HepG2 (cell line): ENCODE data around the gene ROMO1. TPM values are rescaled to one million over a fixed set of nuclear protein-coding genes. Genes with fewer than 3 reads are reported as not detected.

Experiments used
- CREM ChIP-seq, 2 experiments: sonication (generic) in 1 of 2; formaldehyde crosslinking in 1 of 2; IDR thresholded peaks; 2 replicates each; pipeline versions ENCODE4 v1.4.0 to v1.6.1; 2016 to 2020; ENCODE audit warnings: antibody characterized with exemption in 1 of 2, mild to moderate bottlenecking in 1 of 2, missing genetic modification reagents in 1 of 2
- ELF3 ChIP-seq: IDR thresholded peaks from 2 replicates; pipeline ENCODE4 v1.6.1; 2016; ENCODE audit warnings: missing genetic modification reagents, missing compliant biosample characterization
- HMG20A ChIP-seq: IDR thresholded peaks from 2 replicates; pipeline ENCODE4 v1.6.1; 2016; ENCODE audit warnings: borderline replicate concordance
- NCOR1 ChIP-seq: fragments of 200-600 bp; sonication (generic); IDR thresholded peaks from 2 replicates; pipeline ENCODE4 v1.7.0; 2017; ENCODE audit warnings: antibody characterized with exemption, low read length, borderline replicate concordance
- NR2F2 ChIP-seq: IDR thresholded peaks from 2 replicates; pipeline ENCODE4 v1.6.1; 2012; ENCODE audit warnings: low read depth, inconsistent platforms, borderline replicate concordance
- REST ChIP-seq, 2 experiments: IDR thresholded peaks; 2 replicates each; pipeline ENCODE4 v1.6.1; 2011 to 2012; ENCODE audit warnings: low read length in 2 of 2, borderline replicate concordance in 1 of 2, low read depth in 1 of 2, mild to moderate bottlenecking in 1 of 2, moderate library complexity in 1 of 2
- SMAD3 ChIP-seq: sonication (generic); formaldehyde crosslinking; IDR thresholded peaks from 2 replicates; pipeline ENCODE4 v1.4.0; 2020; ENCODE audit warnings: missing genetic modification reagents
- SRSF4 ChIP-seq: fragments of 200-400 bp; formaldehyde crosslinking; IDR thresholded peaks from one replicate; pipeline ENCODE4 v1.6.1; 2018; ENCODE audit warnings: mild to moderate bottlenecking, low read depth, low read length, moderate library complexity; ENCODE audit not compliant: poor library complexity, severe bottlenecking
- TBX3 ChIP-seq: fragments of 450-650 bp; IDR thresholded peaks from 2 replicates; pipeline ENCODE4 v1.6.1; 2017; ENCODE audit warnings: antibody characterized with exemption, mild to moderate bottlenecking, inconsistent platforms, borderline replicate concordance
- ZNF205 ChIP-seq: IDR thresholded peaks from 2 replicates; pipeline ENCODE4 v1.6.1; 2018; ENCODE audit warnings: missing biosample characterization, missing genetic modification reagents
- ZNF431 ChIP-seq: sonication (generic); formaldehyde crosslinking; IDR thresholded peaks from 2 replicates; pipeline ENCODE4 v1.9.0; 2022; ENCODE audit warnings: missing genetic modification reagents, low read depth, mild to moderate bottlenecking, borderline replicate concordance
- ZNF510 ChIP-seq: sonication (generic); formaldehyde crosslinking; IDR thresholded peaks from 2 replicates; pipeline ENCODE4 v1.4.0; 2020; ENCODE audit warnings: low read depth, mild to moderate bottlenecking, missing genetic modification reagents
- ZNF609 ChIP-seq: sonication (generic); formaldehyde crosslinking; IDR thresholded peaks from 2 replicates; pipeline ENCODE4 v1.4.0; 2020; ENCODE audit warnings: mild to moderate bottlenecking, missing genetic modification reagents, borderline replicate concordance
- ZNF775 ChIP-seq: sonication (generic); formaldehyde crosslinking; IDR thresholded peaks from 2 replicates; pipeline ENCODE4 v1.4.0; 2020; ENCODE audit warnings: missing genetic modification reagents, mild to moderate bottlenecking, moderate library complexity, borderline replicate concordance
- ZNF781 ChIP-seq: sonication (generic); formaldehyde crosslinking; IDR thresholded peaks from 2 replicates; pipeline ENCODE4 v1.5.1; 2020; ENCODE audit warnings: borderline replicate concordance, mild to moderate bottlenecking, missing genetic modification reagents; ENCODE audit errors: not compliant biosample characterization
- ZNF800 ChIP-seq: sonication (generic); formaldehyde crosslinking; IDR thresholded peaks from 2 replicates; pipeline ENCODE4 v1.4.0; 2020; ENCODE audit warnings: missing genetic modification reagents
- ZNF878 ChIP-seq: sonication (generic); formaldehyde crosslinking; IDR thresholded peaks from 2 replicates; pipeline ENCODE4 v1.8.1; 2023; ENCODE audit warnings: mild to moderate bottlenecking, missing genetic modification reagents, moderate library complexity
- ZSCAN12 ChIP-seq: sonication (generic); formaldehyde crosslinking; IDR thresholded peaks from 2 replicates; pipeline ENCODE4 v1.9.0; 2021; ENCODE audit warnings: mild to moderate bottlenecking, missing genetic modification reagents
- polyA plus RNA-seq, 8 experiments: library from polyadenylated mRNA; depleted of rRNA in 3 of 8; stranded (reverse) in 7 of 8; unstranded in 1 of 8; fragments of >200 nt; fragmentation: Illumina TruSeq in 4 of 8; extraction: Trizol in 4 of 8; gene quantifications; 2 replicates each; pipeline versions ENCODE4 v1.2.1 to v1.2.3, GENCODE V29; 2011 to 2016; ENCODE audit warnings: low read depth in 4 of 8, missing spikeins in 1 of 8, mixed read lengths in 1 of 8; ENCODE audit not compliant: insufficient read depth in 1 of 8
- total RNA-seq, 5 experiments: library from RNA; depleted of rRNA; stranded (reverse); fragments of >200 nt; fragmentation: Illumina TruSeq; extraction: Trizol; gene quantifications; 2 replicates each; pipeline ENCODE4 v1.2.3, GENCODE V29; 2016; ENCODE audit warnings: low read depth in 1 of 5

Gene ROMO1
- total and polyA plus RNA-seq, 2 of the 13 experiments (the other 11 are each of a cell fraction or from before 2014, with no cell fraction given) = 636 to 755 TPM

GRCh38 chr20:35695245-35695749, 3.9 kb upstream of the ROMO1 start (continued):
- TF ChIP-seq ZNF205 (CRISPR knock-in tag) (peak; percentile 31; the same call in 1 of the 2 replicates), ZNF878 (peak; percentile 75; the same call in 1 of the 2 replicates), ZNF775 (CRISPR knock-in tag) (no peak), ZSCAN12 (no peak), REST (IDR thresholded peaks at IDR 0.05; ENCODE audit: borderline replicate concordance in 1 of 2, low read depth in 1 of 2, low read length in 2 of 2) (no peak), ZNF781 (CRISPR knock-in tag) (peak; percentile 64), NCOR1 (peak; percentile 44; the same call in 1 of the 2 replicates), ZNF431 (CRISPR knock-in tag) (no peak), CREM (IDR thresholded peaks at IDR 0.05) (peak; percentile 54; the same call in 1 of the 2 replicates), CREM (CRISPR knock-in tag; IDR thresholded peaks at IDR 0.05) (no peak), SRSF4 (no peak), ZNF609 (CRISPR knock-in tag) (peak; percentile 40; the same call in 1 of the 2 replicates), NR2F2 (0 out of 2 replicates have a peak, but pooled peaks have one; percentile 29), ELF3 (no peak), ZNF800 (CRISPR knock-in tag) (no peak), TBX3 (0 out of 2 replicates have a peak, but pooled peaks have one; percentile 19), ZNF510 (CRISPR knock-in tag) (0 out of 2 replicates have a peak, but pooled peaks have one; percentile 51), HMG20A (CRISPR knock-in tag) (peak; percentile 80; the same call in 1 of the 2 replicates), SMAD3 (CRISPR knock-in tag) (peak; percentile 75; the same call in 1 of the 2 replicates)
